Measurements from ENCODE around the gene CCDC192. TPM values are rescaled to one million over a fixed set of nuclear protein-coding genes. Genes with fewer than 3 reads are reported as not detected.

Gene CCDC192
- total and polyA plus RNA-seq, 2 of the 4 experiments (the other 2 are of a cell fraction), result not detected

DNA sequence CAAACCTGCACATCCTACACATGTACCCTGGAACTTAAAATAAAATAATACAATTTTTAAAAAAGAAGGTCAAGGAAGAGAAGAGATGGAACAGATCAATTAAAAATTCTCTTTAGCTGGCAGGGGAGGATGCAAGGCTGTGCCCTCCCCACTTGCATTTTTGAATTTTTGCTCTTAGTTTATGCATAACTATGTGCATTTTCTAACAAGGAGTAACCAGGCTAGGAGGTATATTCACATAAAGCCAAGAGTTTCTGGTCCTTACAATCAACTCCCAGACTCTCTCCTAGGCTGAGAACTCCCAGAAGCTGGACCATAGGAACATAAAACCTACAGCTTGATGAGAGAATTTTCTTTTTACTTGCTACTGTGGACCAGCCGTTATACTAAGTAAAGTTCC lies 29.8 kb downstream of the CCDC192 start:
- ChIA-PET POLR2A (ENCODE audit: unreplicated experiment) (no interaction called here), CTCF (no interaction called here)
- TF ChIP-seq MXI1 (IDR thresholded peaks at IDR 0.05; ENCODE audit: borderline replicate concordance, low read depth, low read length), result no peak
- no peak for TF ChIP-seq CHD1 (IDR thresholded peaks at IDR 0.05; ENCODE audit: low read depth, low read length)
- no peak for TF ChIP-seq FOS (IDR thresholded peaks at IDR 0.05; ENCODE audit: low read depth, low read length)
- TF ChIP-seq SMC3 (IDR thresholded peaks at IDR 0.05; ENCODE audit: low read depth, low read length), result no peak
- no peak for TF ChIP-seq NFE2L2 (IDR thresholded peaks at IDR 0.05; ENCODE audit: low read depth, low read length)
- TF ChIP-seq, protein P1, sequence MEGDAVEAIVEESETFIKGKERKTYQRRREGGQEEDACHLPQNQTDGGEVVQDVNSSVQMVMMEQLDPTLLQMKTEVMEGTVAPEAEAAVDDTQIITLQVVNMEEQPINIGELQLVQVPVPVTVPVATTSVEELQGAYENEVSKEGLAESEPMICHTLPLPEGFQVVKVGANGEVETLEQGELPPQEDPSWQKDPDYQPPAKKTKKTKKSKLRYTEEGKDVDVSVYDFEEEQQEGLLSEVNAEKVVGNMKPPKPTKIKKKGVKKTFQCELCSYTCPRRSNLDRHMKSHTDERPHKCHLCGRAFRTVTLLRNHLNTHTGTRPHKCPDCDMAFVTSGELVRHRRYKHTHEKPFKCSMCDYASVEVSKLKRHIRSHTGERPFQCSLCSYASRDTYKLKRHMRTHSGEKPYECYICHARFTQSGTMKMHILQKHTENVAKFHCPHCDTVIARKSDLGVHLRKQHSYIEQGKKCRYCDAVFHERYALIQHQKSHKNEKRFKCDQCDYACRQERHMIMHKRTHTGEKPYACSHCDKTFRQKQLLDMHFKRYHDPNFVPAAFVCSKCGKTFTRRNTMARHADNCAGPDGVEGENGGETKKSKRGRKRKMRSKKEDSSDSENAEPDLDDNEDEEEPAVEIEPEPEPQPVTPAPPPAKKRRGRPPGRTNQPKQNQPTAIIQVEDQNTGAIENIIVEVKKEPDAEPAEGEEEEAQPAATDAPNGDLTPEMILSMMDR (conservative IDR thresholded peaks at IDR 0.05; ENCODE audit: low read depth, low read length), result no peak
- no peak for TF ChIP-seq BHLHE40 (IDR thresholded peaks at IDR 0.05; ENCODE audit: low read depth, low read length)
- TF ChIP-seq, protein P2, sequence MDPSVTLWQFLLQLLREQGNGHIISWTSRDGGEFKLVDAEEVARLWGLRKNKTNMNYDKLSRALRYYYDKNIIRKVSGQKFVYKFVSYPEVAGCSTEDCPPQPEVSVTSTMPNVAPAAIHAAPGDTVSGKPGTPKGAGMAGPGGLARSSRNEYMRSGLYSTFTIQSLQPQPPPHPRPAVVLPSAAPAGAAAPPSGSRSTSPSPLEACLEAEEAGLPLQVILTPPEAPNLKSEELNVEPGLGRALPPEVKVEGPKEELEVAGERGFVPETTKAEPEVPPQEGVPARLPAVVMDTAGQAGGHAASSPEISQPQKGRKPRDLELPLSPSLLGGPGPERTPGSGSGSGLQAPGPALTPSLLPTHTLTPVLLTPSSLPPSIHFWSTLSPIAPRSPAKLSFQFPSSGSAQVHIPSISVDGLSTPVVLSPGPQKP (IDR thresholded peaks at IDR 0.05; ENCODE audit: borderline replicate concordance, low read depth, low read length), result no peak
- no peak for TF ChIP-seq RCOR1 (IDR thresholded peaks at IDR 0.05; ENCODE audit: insufficient replicate concordance, low read length)
- TF ChIP-seq MAFK (IDR thresholded peaks at IDR 0.05; ENCODE audit: low read depth, low read length), result no peak
- TF ChIP-seq CEBPB (IDR thresholded peaks at IDR 0.05; ENCODE audit: low read depth, low read length), result no peak
- Histone ChIP-seq H3K4me1 (ENCODE audit: control insufficient read depth, insufficient read depth, low read length) (no peaks in the 10 kb centered on the region), H3K9me3 (ENCODE audit: control insufficient read depth, insufficient read depth, low read length) (no peaks in the 10 kb centered on the region), H3K4me2 (ENCODE audit: low read depth, low read length) (no peak overlapping the region), H3K9me1 (ENCODE audit: insufficient read depth, low read length) (no peaks in the 10 kb centered on the region), H3K27me3 (ENCODE audit: control insufficient read depth, insufficient read depth, low read length) (no peaks in the 10 kb centered on the region; the same call in 1 of the 2 replicates), H2AK9ac (replicated peaks; ENCODE audit: low read depth, low read length, poor library complexity) (no peak overlapping the region), H2BK15ac (ENCODE audit: low read depth, low read length) (no peak overlapping the region), H4K5ac (ENCODE audit: low read depth, low read length) (no peak overlapping the region), H2AK5ac (ENCODE audit: low read depth, low read length) (no peak overlapping the region), H3K4me3 (ENCODE audit: insufficient read depth, low read depth, low read length) (no peak overlapping the region), H3K27ac (ENCODE audit: insufficient read depth, low read length) (no peak overlapping the region), H3K36me3 (ENCODE audit: control insufficient read depth, insufficient read depth, low read length) (no peaks in the 10 kb centered on the region), H4K91ac (ENCODE audit: insufficient read depth, low read depth, low read length) (no peak overlapping the region), H3K56ac (ENCODE audit: extremely low read depth, insufficient read depth, low read length) (no peak overlapping the region), H4K8ac (ENCODE audit: low read depth in 2 of 2, low read length in 2 of 2) (no peak overlapping the region), H2BK5ac (ENCODE audit: low read depth, low read length, poor library complexity, severe bottlenecking) (no peak overlapping the region), H3K14ac (replicated peaks; ENCODE audit: low read depth, low read length) (no peak overlapping the region), H4K20me1 (ENCODE audit: insufficient read depth, low read length) (no peaks in the 10 kb centered on the region), H2BK120ac (ENCODE audit: low read depth, low read length) (no peak overlapping the region), H3K9ac (ENCODE audit: low read depth, low read length) (no peak overlapping the region), H3K4ac (ENCODE audit: low read depth, low read length) (no peak overlapping the region), H3K23ac (ENCODE audit: low read depth, low read length) (no peak overlapping the region), H2BK20ac (ENCODE audit: low read depth, low read length) (no peak overlapping the region), H2AFZ (replicated peaks; ENCODE audit: low read length, poor library complexity) (no peak overlapping the region), H3K18ac (ENCODE audit: low read depth, low read length) (no peak overlapping the region), H3K79me1 (ENCODE audit: low read depth in 1 of 2, low read length in 2 of 2) (no peaks in the 10 kb centered on the region)
- dilution Hi-C loops (cut with HindIII; ENCODE audit: low sequenced_read_pairs, unreplicated experiment) (no loop called here), intact Hi-C loops (cut with micrococcal nuclease) (no loop called here), in situ Hi-C loops (cut with MboI; ENCODE audit: low sequenced_read_pairs) (no loop called here)
- ATAC-seq (ENCODE audit: low read depth) (no peak), DNase-seq (no peak)
- no CpG with 5 or more reads among the region's 1 CpG for WGBS, 2 experiments (ENCODE audit: extremely low coverage in 2 of 2, insufficient read length in 1 of 2)
- no TSS peak for BruUV-seq (replicated peaks)

Data from IMR-90 (cell line).